Measurements from ENCODE around the gene SS18L1.

The SS18L1 gene

GRCh38 chr20:62205618-62206387 is 62.2 kb downstream of the SS18L1 start:
- no peak for DNase-seq (ENCODE audit: low read depth, low spot score)
- Histone ChIP-seq H3K4me3 (no peak overlapping the region), H3K36me3 (ENCODE audit: insufficient read depth, low read length) (peaks cover 3% of the 10 kb centered on the region; the same call in 1 of the 2 replicates), H3K9ac (ENCODE audit: insufficient read length) (no peak overlapping the region), H3K27ac (no peak overlapping the region), H3K9me3 (ENCODE audit: low read depth, low read length) (no peaks in the 10 kb centered on the region)
- TF ChIP-seq EZH2 (IDR thresholded peaks at IDR 0.05) (no peak), POLR2AphosphoS5 (IDR thresholded peaks at IDR 0.05; ENCODE audit: borderline replicate concordance, low read depth, low read length) (no peak), FOXP2 (optimal IDR thresholded peaks at IDR 0.05; ENCODE audit: control extremely low read depth, extremely low read length, insufficient read depth) (no peak)

- no peak overlapping the region for H3K4me3 ChIP-seq
- no peak overlapping the region for H3K27ac ChIP-seq
- H3K9ac ChIP-seq (ENCODE audit: insufficient read length) = no peak overlapping the region
- TF ChIP-seq POLR2AphosphoS5 (IDR thresholded peaks at IDR 0.05; ENCODE audit: borderline replicate concordance, low read depth, low read length) (no peak), FOXP2 (optimal IDR thresholded peaks at IDR 0.05; ENCODE audit: control extremely low read depth, extremely low read length, insufficient read depth) (no peak), EZH2 (IDR thresholded peaks at IDR 0.05) (no peak)
- DNase-seq (ENCODE audit: low read depth, low spot score) = no peak
- H3K9me3 ChIP-seq (ENCODE audit: low read depth, low read length) = no peaks in the 10 kb centered on the region
- H3K36me3 ChIP-seq (ENCODE audit: insufficient read depth, low read length) = no peaks in the 10 kb centered on the region
Measured at GRCh38 chr20:62206388-62206775, 62.8 kb downstream of the SS18L1 start.

- no peak for DNase-seq (ENCODE audit: low read depth, low spot score)
- Histone ChIP-seq H3K36me3 (ENCODE audit: insufficient read depth, low read length) (no peaks in the 10 kb centered on the region), H3K9ac (ENCODE audit: insufficient read length) (no peak overlapping the region), H3K9me3 (ENCODE audit: low read depth, low read length) (no peaks in the 10 kb centered on the region), H3K4me3 (no peak overlapping the region), H3K27ac (no peak overlapping the region)
- TF ChIP-seq EZH2 (IDR thresholded peaks at IDR 0.05) (no peak), FOXP2 (optimal IDR thresholded peaks at IDR 0.05; ENCODE audit: control extremely low read depth, extremely low read length, insufficient read depth) (no peak), POLR2AphosphoS5 (IDR thresholded peaks at IDR 0.05; ENCODE audit: borderline replicate concordance, low read depth, low read length) (no peak)
Measured at GRCh38 chr20:62208061-62208794, 64.7 kb downstream of the SS18L1 start.

- TF ChIP-seq POLR2AphosphoS5 (IDR thresholded peaks at IDR 0.05; ENCODE audit: borderline replicate concordance, low read depth, low read length) (no peak), EZH2 (IDR thresholded peaks at IDR 0.05) (no peak), FOXP2 (optimal IDR thresholded peaks at IDR 0.05; ENCODE audit: control extremely low read depth, extremely low read length, insufficient read depth) (no peak)
- Histone ChIP-seq H3K36me3 (ENCODE audit: insufficient read depth, low read length) (no peaks in the 10 kb centered on the region), H3K9me3 (ENCODE audit: low read depth, low read length) (no peaks in the 10 kb centered on the region), H3K9ac (ENCODE audit: insufficient read length) (no peak overlapping the region), H3K4me3 (no peak overlapping the region), H3K27ac (no peak overlapping the region)
- DNase-seq (ENCODE audit: low read depth, low spot score) = no peak
Measured at GRCh38 chr20:62208795-62209755, 65.5 kb downstream of the SS18L1 start.

GRCh38 chr20:62209850-62210495 is 66.4 kb downstream of the SS18L1 start:
- no peaks in the 10 kb centered on the region for H3K36me3 ChIP-seq (ENCODE audit: insufficient read depth, low read length)
- no peaks in the 10 kb centered on the region for H3K9me3 ChIP-seq (ENCODE audit: low read depth, low read length)
- H3K27ac ChIP-seq = no peak overlapping the region
- TF ChIP-seq FOXP2 (optimal IDR thresholded peaks at IDR 0.05; ENCODE audit: control extremely low read depth, extremely low read length, insufficient read depth) (no peak), POLR2AphosphoS5 (IDR thresholded peaks at IDR 0.05; ENCODE audit: borderline replicate concordance, low read depth, low read length) (no peak), EZH2 (IDR thresholded peaks at IDR 0.05) (no peak)
- H3K9ac ChIP-seq (ENCODE audit: insufficient read length) = no peak overlapping the region
- H3K4me3 ChIP-seq = no peak overlapping the region
- DNase-seq (ENCODE audit: low read depth, low spot score) = no peak

GRCh38 chr20:62210496-62210855 is 66.9 kb downstream of the SS18L1 start:
- H3K27ac ChIP-seq = no peak overlapping the region
- no peaks in the 10 kb centered on the region for H3K9me3 ChIP-seq (ENCODE audit: low read depth, low read length)
- no peak for DNase-seq (ENCODE audit: low read depth, low spot score)
- H3K36me3 ChIP-seq (ENCODE audit: insufficient read depth, low read length) = no peaks in the 10 kb centered on the region
- no peak overlapping the region for H3K4me3 ChIP-seq
- no peak overlapping the region for H3K9ac ChIP-seq (ENCODE audit: insufficient read length)
- no peak for TF ChIP-seq EZH2 (IDR thresholded peaks at IDR 0.05)
- TF ChIP-seq POLR2AphosphoS5 (IDR thresholded peaks at IDR 0.05; ENCODE audit: borderline replicate concordance, low read depth, low read length) = no peak
- no peak for TF ChIP-seq FOXP2 (optimal IDR thresholded peaks at IDR 0.05; ENCODE audit: control extremely low read depth, extremely low read length, insufficient read depth)

- no peak overlapping the region for H3K27ac ChIP-seq
- TF ChIP-seq FOXP2 (optimal IDR thresholded peaks at IDR 0.05; ENCODE audit: control extremely low read depth, extremely low read length, insufficient read depth) (no peak), POLR2AphosphoS5 (IDR thresholded peaks at IDR 0.05; ENCODE audit: borderline replicate concordance, low read depth, low read length) (no peak), EZH2 (IDR thresholded peaks at IDR 0.05) (no peak)
- no peaks in the 10 kb centered on the region for H3K9me3 ChIP-seq (ENCODE audit: low read depth, low read length)
- no peak overlapping the region for H3K9ac ChIP-seq (ENCODE audit: insufficient read length)
- H3K4me3 ChIP-seq = no peak overlapping the region
- H3K36me3 ChIP-seq (ENCODE audit: insufficient read depth, low read length) = no peaks in the 10 kb centered on the region
- DNase-seq (ENCODE audit: low read depth, low spot score) = no peak
Measured at GRCh38 chr20:62211216-62211615, 67.6 kb downstream of the SS18L1 start.

Measured in SK-N-MC (cell line).